Measurements from ENCODE around the gene LTBP3. TPM values are rescaled to one million over a fixed set of nuclear protein-coding genes. Genes with fewer than 3 reads are reported as not detected.

LTBP3 gene
- total and polyA plus RNA-seq, 4 donors: 8.8 to 46.2 (median 17.0) TPM

DNA sequence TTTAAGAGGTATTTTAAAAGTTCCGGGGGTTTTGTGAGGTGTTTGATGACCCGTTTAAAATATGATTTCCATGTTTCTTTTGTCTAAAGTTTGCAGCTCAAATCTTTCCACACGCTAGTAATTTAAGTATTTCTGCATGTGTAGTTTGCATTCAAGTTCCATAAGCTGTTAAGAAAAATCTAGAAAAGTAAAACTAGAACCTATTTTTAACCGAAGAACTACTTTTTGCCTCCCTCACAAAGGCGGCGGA lies 59.5 kb downstream of the LTBP3 start:
- Histone ChIP-seq H3K9ac (ENCODE audit: low read depth in 1 of 2, low read length in 2 of 2) (peak overlapping the region; percentile 99 to 100), H3K4me3 (ENCODE audit: low read depth in 1 of 3, low read length in 3 of 3) (peak overlapping the region; percentile 65 to 71 (median 67)), H3K27me3 (ENCODE audit: control insufficient read depth in 4 of 4, insufficient read depth in 4 of 4, low read length in 3 of 4) (no peaks in the 10 kb centered on the region), H3K36me3 (ENCODE audit: control insufficient read depth in 4 of 4, insufficient read depth in 3 of 4, low read depth in 1 of 4, low read length in 3 of 4) (peaks cover 0 to 20% (median 4%) of the 10 kb centered on the region in 4 donors), H3K27ac (ENCODE audit: low read depth in 1 of 2, low read length in 2 of 2) (peak overlapping the region; percentile 100), H3K9me3 (ENCODE audit: control insufficient read depth in 4 of 4, low read length in 3 of 4) (no peaks in the 10 kb centered on the region), H3K4me1 (ENCODE audit: control insufficient read depth in 4 of 4, insufficient read depth in 4 of 4, low read length in 3 of 4) (peaks cover 3 to 27% (median 10%) of the 10 kb centered on the region in 4 donors)
- DNase-seq (ENCODE audit: low spot score): no peak
- TF ChIP-seq, protein P1, sequence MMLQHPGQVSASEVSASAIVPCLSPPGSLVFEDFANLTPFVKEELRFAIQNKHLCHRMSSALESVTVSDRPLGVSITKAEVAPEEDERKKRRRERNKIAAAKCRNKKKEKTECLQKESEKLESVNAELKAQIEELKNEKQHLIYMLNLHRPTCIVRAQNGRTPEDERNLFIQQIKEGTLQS (IDR thresholded peaks at IDR 0.05): no peak
- peak; percentile 36 for TF ChIP-seq HNF4G (IDR thresholded peaks at IDR 0.05)
- no peak for TF ChIP-seq NR2F2 (IDR thresholded peaks at IDR 0.05)
- TF ChIP-seq YY1 (IDR thresholded peaks at IDR 0.05): peak; percentile 85
- TF ChIP-seq FOXA1 (IDR thresholded peaks at IDR 0.05): no peak
- TF ChIP-seq, protein P2, sequence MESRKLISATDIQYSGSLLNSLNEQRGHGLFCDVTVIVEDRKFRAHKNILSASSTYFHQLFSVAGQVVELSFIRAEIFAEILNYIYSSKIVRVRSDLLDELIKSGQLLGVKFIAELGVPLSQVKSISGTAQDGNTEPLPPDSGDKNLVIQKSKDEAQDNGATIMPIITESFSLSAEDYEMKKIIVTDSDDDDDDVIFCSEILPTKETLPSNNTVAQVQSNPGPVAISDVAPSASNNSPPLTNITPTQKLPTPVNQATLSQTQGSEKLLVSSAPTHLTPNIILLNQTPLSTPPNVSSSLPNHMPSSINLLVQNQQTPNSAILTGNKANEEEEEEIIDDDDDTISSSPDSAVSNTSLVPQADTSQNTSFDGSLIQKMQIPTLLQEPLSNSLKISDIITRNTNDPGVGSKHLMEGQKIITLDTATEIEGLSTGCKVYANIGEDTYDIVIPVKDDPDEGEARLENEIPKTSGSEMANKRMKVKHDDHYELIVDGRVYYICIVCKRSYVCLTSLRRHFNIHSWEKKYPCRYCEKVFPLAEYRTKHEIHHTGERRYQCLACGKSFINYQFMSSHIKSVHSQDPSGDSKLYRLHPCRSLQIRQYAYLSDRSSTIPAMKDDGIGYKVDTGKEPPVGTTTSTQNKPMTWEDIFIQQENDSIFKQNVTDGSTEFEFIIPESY (IDR thresholded peaks at IDR 0.05): no peak
- TF ChIP-seq TAF1 (conservative IDR thresholded peaks at IDR 0.05): no peak
- no peak for TF ChIP-seq SP1 (IDR thresholded peaks at IDR 0.05)
- no peak for TF ChIP-seq EGR1 (IDR thresholded peaks at IDR 0.05; ENCODE audit: low read depth in 2 of 2)
- TF ChIP-seq, protein P3, sequence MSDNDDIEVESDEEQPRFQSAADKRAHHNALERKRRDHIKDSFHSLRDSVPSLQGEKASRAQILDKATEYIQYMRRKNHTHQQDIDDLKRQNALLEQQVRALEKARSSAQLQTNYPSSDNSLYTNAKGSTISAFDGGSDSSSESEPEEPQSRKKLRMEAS (IDR thresholded peaks at IDR 0.05): no peak
- TF ChIP-seq, protein P4, sequence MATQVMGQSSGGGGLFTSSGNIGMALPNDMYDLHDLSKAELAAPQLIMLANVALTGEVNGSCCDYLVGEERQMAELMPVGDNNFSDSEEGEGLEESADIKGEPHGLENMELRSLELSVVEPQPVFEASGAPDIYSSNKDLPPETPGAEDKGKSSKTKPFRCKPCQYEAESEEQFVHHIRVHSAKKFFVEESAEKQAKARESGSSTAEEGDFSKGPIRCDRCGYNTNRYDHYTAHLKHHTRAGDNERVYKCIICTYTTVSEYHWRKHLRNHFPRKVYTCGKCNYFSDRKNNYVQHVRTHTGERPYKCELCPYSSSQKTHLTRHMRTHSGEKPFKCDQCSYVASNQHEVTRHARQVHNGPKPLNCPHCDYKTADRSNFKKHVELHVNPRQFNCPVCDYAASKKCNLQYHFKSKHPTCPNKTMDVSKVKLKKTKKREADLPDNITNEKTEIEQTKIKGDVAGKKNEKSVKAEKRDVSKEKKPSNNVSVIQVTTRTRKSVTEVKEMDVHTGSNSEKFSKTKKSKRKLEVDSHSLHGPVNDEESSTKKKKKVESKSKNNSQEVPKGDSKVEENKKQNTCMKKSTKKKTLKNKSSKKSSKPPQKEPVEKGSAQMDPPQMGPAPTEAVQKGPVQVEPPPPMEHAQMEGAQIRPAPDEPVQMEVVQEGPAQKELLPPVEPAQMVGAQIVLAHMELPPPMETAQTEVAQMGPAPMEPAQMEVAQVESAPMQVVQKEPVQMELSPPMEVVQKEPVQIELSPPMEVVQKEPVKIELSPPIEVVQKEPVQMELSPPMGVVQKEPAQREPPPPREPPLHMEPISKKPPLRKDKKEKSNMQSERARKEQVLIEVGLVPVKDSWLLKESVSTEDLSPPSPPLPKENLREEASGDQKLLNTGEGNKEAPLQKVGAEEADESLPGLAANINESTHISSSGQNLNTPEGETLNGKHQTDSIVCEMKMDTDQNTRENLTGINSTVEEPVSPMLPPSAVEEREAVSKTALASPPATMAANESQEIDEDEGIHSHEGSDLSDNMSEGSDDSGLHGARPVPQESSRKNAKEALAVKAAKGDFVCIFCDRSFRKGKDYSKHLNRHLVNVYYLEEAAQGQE (IDR thresholded peaks at IDR 0.05): no peak
- no peak for TF ChIP-seq RAD21 (IDR thresholded peaks at IDR 0.05)
- no peak for TF ChIP-seq FOXA2 (IDR thresholded peaks at IDR 0.05)
- TF ChIP-seq HNF4A (conservative IDR thresholded peaks at IDR 0.05): no peak
- TF ChIP-seq JUND (IDR thresholded peaks at IDR 0.05): peak in 1 of 2 donors; percentile 15
- no peak for TF ChIP-seq RXRA (IDR thresholded peaks at IDR 0.05)
- TF ChIP-seq GABPA (IDR thresholded peaks at IDR 0.05 in 1 of 2, conservative IDR thresholded peaks at IDR 0.05 in 1 of 2): no peak
- TF ChIP-seq, protein P5, sequence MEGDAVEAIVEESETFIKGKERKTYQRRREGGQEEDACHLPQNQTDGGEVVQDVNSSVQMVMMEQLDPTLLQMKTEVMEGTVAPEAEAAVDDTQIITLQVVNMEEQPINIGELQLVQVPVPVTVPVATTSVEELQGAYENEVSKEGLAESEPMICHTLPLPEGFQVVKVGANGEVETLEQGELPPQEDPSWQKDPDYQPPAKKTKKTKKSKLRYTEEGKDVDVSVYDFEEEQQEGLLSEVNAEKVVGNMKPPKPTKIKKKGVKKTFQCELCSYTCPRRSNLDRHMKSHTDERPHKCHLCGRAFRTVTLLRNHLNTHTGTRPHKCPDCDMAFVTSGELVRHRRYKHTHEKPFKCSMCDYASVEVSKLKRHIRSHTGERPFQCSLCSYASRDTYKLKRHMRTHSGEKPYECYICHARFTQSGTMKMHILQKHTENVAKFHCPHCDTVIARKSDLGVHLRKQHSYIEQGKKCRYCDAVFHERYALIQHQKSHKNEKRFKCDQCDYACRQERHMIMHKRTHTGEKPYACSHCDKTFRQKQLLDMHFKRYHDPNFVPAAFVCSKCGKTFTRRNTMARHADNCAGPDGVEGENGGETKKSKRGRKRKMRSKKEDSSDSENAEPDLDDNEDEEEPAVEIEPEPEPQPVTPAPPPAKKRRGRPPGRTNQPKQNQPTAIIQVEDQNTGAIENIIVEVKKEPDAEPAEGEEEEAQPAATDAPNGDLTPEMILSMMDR (IDR thresholded peaks at IDR 0.05; ENCODE audit: low read depth, low read length, missing input control): no peak
- under 1% methylated on average over 6 of the region's 6 CpGs for WGBS

Measured in liver (tissue), 9 donors.